Fibroblast of lung (primary cell): ENCODE results near the gene INSRR.

Experiments
- EZH2 ChIP-seq: IDR thresholded peaks from 2 replicates; pipeline ENCODE4 v1.5.1; 2012; ENCODE audit warnings: low read length, control low read depth, mild to moderate bottlenecking; ENCODE audit errors: missing control alignments
- TF ChIP-seq, protein P1 (sequence below), 2 donors: IDR thresholded peaks in 1 of 2; conservative IDR thresholded peaks in 1 of 2; 1 replicate in 1 of 2; 2 replicates in 1 of 2; pipeline ENCODE4 v1.5.1; 2011 to 2012; ENCODE audit warnings: low read length in 2 of 2, control low read depth in 1 of 2, inconsistent platforms in 1 of 2, low read depth in 1 of 2, mild to moderate bottlenecking in 1 of 2

- TF ChIP-seq, protein P1, sequence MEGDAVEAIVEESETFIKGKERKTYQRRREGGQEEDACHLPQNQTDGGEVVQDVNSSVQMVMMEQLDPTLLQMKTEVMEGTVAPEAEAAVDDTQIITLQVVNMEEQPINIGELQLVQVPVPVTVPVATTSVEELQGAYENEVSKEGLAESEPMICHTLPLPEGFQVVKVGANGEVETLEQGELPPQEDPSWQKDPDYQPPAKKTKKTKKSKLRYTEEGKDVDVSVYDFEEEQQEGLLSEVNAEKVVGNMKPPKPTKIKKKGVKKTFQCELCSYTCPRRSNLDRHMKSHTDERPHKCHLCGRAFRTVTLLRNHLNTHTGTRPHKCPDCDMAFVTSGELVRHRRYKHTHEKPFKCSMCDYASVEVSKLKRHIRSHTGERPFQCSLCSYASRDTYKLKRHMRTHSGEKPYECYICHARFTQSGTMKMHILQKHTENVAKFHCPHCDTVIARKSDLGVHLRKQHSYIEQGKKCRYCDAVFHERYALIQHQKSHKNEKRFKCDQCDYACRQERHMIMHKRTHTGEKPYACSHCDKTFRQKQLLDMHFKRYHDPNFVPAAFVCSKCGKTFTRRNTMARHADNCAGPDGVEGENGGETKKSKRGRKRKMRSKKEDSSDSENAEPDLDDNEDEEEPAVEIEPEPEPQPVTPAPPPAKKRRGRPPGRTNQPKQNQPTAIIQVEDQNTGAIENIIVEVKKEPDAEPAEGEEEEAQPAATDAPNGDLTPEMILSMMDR (conservative IDR thresholded peaks at IDR 0.05 in 1 of 2, IDR thresholded peaks at IDR 0.05 in 1 of 2; ENCODE audit: low read depth in 1 of 2, low read length in 2 of 2) = no peak
- no peak for TF ChIP-seq EZH2
Measured at GRCh38 chr1:156894001-156894400, 35.1 kb upstream of the INSRR start.
